K562 (cell line): Measurements from ENCODE around the gene APOL2. TPM values are rescaled to one million over a fixed set of nuclear protein-coding genes. Genes with fewer than 3 reads are reported as not detected.

Source experiments
- ATAC-seq: fragments of 200-7000 bp; cut with Tn5 transposase; 3 replicates; pipeline ENCODE4 v1.9.1; 2020; ENCODE audit warnings: moderate library complexity
- BruUV-seq: library from RNA; stranded (reverse); fragments of 400-500 nt; replicated peaks from 2 replicates; lab custom pipeline; 2021; lab: Mats Ljungman, UMichigan
- CTCF ChIA-PET: fragments of 300-600 bp; formaldehyde crosslinking; extraction: SDS; loops from one replicate; lab custom pipeline; 2021; ENCODE audit warnings: low intra/inter-chr PET ratio; lab: Yijun Ruan, JAX
- POLR2A ChIA-PET: fragments of 300-600, 350-650 bp; sonication (Branson Sonifier 250); formaldehyde crosslinking; extraction: SDS; loops from one replicate; lab custom pipeline; 2021; ENCODE audit warnings: antibody characterized with exemption, inconsistent platforms; lab: Yijun Ruan, JAX
- DNase-seq, 4 experiments: peaks; one replicate each; pipeline versions ENCODE4 v3.0.0 to v3.0.0-alpha.2; 2011 to 2018; ENCODE audit warnings: low spot score in 3 of 4, mixed read lengths in 3 of 4; ENCODE audit errors: extremely low read depth in 1 of 4
- FAIRE-seq: peaks from 2 replicates; lab custom pipeline; 2011; peaks lifted over from hg19 to GRCh38; lab: Jason Lieb, UNC
- H2AFZ ChIP-seq: 2 replicates; pipeline ENCODE4 v1.6.0; 2011; ENCODE audit warnings: low read depth, low read length, control low read depth, inconsistent platforms
- H3K27ac ChIP-seq: fragments of 200-600 bp; 3 replicates; pipeline ENCODE4 v1.8.0; 2011; ENCODE audit warnings: low read depth, mild to moderate bottlenecking, control low read depth, inconsistent platforms, low read length, moderate library complexity, mixed read lengths; ENCODE audit errors: extremely low read depth
- H3K27me3 ChIP-seq, 2 experiments: fragments of 300-600 bp in 1 of 2; 2 replicates in 1 of 2; 3 replicates in 1 of 2; pipeline versions ENCODE4 v1.6.0 to v1.8.0; 2011; ENCODE audit warnings: inconsistent platforms in 2 of 2, low read length in 2 of 2, mild to moderate bottlenecking in 1 of 2, mixed read lengths in 1 of 2, moderate library complexity in 1 of 2; ENCODE audit not compliant: control insufficient read depth in 2 of 2, insufficient read depth in 2 of 2
- H3K36me3 ChIP-seq: fragments of 300-600 bp; 3 replicates; pipeline ENCODE4 v1.8.0; 2011; ENCODE audit warnings: mild to moderate bottlenecking, low read length, inconsistent platforms; ENCODE audit not compliant: control insufficient read depth, insufficient read depth
- H3K4me1 ChIP-seq, 2 experiments: fragments of 200-600 bp in 1 of 2; replicated peaks in 1 of 2; 2 replicates in 1 of 2; 3 replicates in 1 of 2; pipeline versions ENCODE4 v1.5.1 to v1.8.0; 2011; ENCODE audit warnings: inconsistent platforms in 2 of 2, low read length in 2 of 2, mild to moderate bottlenecking in 1 of 2, mixed read lengths in 1 of 2, moderate library complexity in 1 of 2; ENCODE audit not compliant: control insufficient read depth in 2 of 2, insufficient read depth in 2 of 2
- H3K4me2 ChIP-seq: 2 replicates; pipeline ENCODE4 v1.6.1; 2011; ENCODE audit warnings: low read length, control low read depth, inconsistent platforms, mixed read lengths; ENCODE audit not compliant: insufficient read depth
- H3K4me3 ChIP-seq: fragments of 200-600 bp; sonication (generic), shearing (Covaris generic); 2 replicates; pipeline ENCODE4 v1.5.1; 2016; ENCODE audit warnings: control low read depth, inconsistent platforms
- H3K79me2 ChIP-seq: fragments of 200-600 bp; 3 replicates; pipeline ENCODE4 v1.8.0; 2011; ENCODE audit warnings: low read length, inconsistent platforms; ENCODE audit not compliant: control insufficient read depth, insufficient read depth
- H3K9ac ChIP-seq, 2 experiments: 2 replicates each; pipeline versions ENCODE4 v1.6.0 to v1.6.1; 2011; ENCODE audit warnings: low read depth in 2 of 2, low read length in 2 of 2, control low read depth in 1 of 2, inconsistent platforms in 1 of 2, mild to moderate bottlenecking in 1 of 2, mixed read lengths in 1 of 2; ENCODE audit not compliant: insufficient read depth in 1 of 2
- H3K9me1 ChIP-seq: one replicate; pipeline ENCODE4 v1.6.0; 2011; ENCODE audit warnings: inconsistent platforms, mild to moderate bottlenecking, low read length, moderate library complexity; ENCODE audit not compliant: control insufficient read depth, insufficient read depth
- H3K9me3 ChIP-seq: replicated peaks from 2 replicates; pipeline ENCODE4 v1.5.1; 2011; ENCODE audit warnings: low read depth, low read length, inconsistent platforms; ENCODE audit not compliant: control insufficient read depth, insufficient read depth
- H4K20me1 ChIP-seq: replicated peaks from 2 replicates; pipeline ENCODE4 v1.6.1; 2011; ENCODE audit warnings: low read length, inconsistent platforms, mixed read lengths; ENCODE audit not compliant: control insufficient read depth, insufficient read depth
- CBX3 ChIP-seq, 2 experiments: IDR thresholded peaks; 1 replicate in 1 of 2; 2 replicates in 1 of 2; pipeline ENCODE4 v1.6.1; 2012; ENCODE audit warnings: inconsistent platforms in 2 of 2, low read length in 2 of 2, borderline replicate concordance in 1 of 2, control low read depth in 1 of 2
- HLTF ChIP-seq: fragments of 450-650 bp; IDR thresholded peaks from 2 replicates; pipeline ENCODE4 v1.6.1; 2016
- NUFIP1 ChIP-seq: fragments of 450-650 bp; IDR thresholded peaks from 2 replicates; pipeline ENCODE4 v1.6.1; 2018; ENCODE audit not compliant: partially characterized antibody
- TRIM28 ChIP-seq: fragments of 450-650 bp; IDR thresholded peaks from 2 replicates; pipeline ENCODE4 v1.6.1; 2017
- WGBS: fragments of 100-300 bp; shearing (Covaris generic); methylation state at CpG from one replicate; pipeline ENCODE4 v1.1.6; 2016; ENCODE audit warnings: low coverage, mixed read lengths; ENCODE audit not compliant: insufficient coverage; ENCODE audit errors: missing lambda C conversion rate; 5-methylcytosine and 5-hydroxymethylcytosine counted together
- in situ Hi-C: fragments of 300-500 bp; cut with MboI; formaldehyde crosslinking; loops from 4 replicates; pipeline ENCODE4 v1.15.0; 2018; ENCODE audit warnings: inconsistent platforms, mixed read lengths
- intact Hi-C: fragments of 100-400 bp; cut with micrococcal nuclease; formaldehyde crosslinking; loops from 2 replicates; pipeline ENCODE4 v1.14.2; 2022
- polyA plus RNA-seq, 8 experiments: library from polyadenylated mRNA; depleted of rRNA in 4 of 8; stranded (reverse) in 5 of 8; unstranded in 3 of 8; fragments of >200 nt; fragmentation: Nextera tagmentation in 2 of 8; fragmentation: Illumina TruSeq in 1 of 8; extraction: Ambion mirVana in 2 of 8; extraction: Trizol in 1 of 8; gene quantifications; 2 replicates each; pipeline versions ENCODE4 v1.2.1 to v1.2.3, GENCODE V29; 2011 to 2014; ENCODE audit warnings: inconsistent platforms in 1 of 8, missing spikeins in 1 of 8
- total RNA-seq, 7 experiments: library from RNA; depleted of rRNA in 6 of 7; stranded (reverse); fragments of >200 nt in 6 of 7; fragmentation: Illumina TruSeq in 2 of 7; extraction: Trizol in 2 of 7; gene quantifications; 2 replicates each; pipeline versions ENCODE4 v1.2.1 to v1.2.3, GENCODE V29; 2011 to 2021; ENCODE audit warnings: low replicate concordance in 1 of 7
- TF ChIP-seq, protein P1 (sequence below): fragments of 450-650 bp; IDR thresholded peaks from 2 replicates; pipeline ENCODE4 v1.6.1; 2016; ENCODE audit warnings: antibody characterized with exemption
- TF ChIP-seq, protein P2 (sequence below): fragments of 450-650 bp; IDR thresholded peaks from 2 replicates; pipeline ENCODE4 v1.6.1; 2018; ENCODE audit warnings: mild to moderate bottlenecking, low read depth; ENCODE audit not compliant: partially characterized antibody

The APOL2 gene
- total and polyA plus RNA-seq, 9 of the 15 experiments (the other 6 are each of a cell fraction or from before 2014, with no cell fraction given): 2.7 to 10.6 (median 8.9) TPM

DNA sequence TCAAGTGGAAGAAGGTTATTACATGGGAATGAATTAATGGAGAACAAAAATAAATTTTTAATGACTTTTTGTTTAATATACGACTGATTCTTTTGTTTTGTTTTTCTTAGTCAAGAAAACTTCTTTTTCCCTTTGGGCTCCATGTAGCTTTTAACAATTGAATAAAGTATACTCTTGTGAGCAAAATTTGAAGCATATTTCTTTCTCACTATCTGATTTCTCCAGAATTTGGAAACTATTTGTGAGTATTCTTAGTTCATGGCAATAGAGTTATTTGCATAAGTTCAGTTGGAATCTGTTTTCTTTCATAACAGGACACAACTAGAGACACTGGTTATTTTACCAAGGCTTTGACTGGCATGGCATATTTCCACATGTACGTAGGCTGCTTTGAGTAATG, 9.8 kb upstream of the APOL2 start:
- Histone ChIP-seq H3K9ac (no peak overlapping the region), H3K4me1 (peaks cover 8 to 12% of the 10 kb centered on the region in 2 experiments; a peak in 3 of 5 replicates), H3K36me3 (no peaks in the 10 kb centered on the region), H4K20me1 (no peaks in the 10 kb centered on the region), H3K79me2 (peaks cover 11% of the 10 kb centered on the region), H3K4me2 (no peak overlapping the region), H3K4me3 (no peak overlapping the region), H3K27ac (no peak overlapping the region), H3K9me3 (peaks cover 3% of the 10 kb centered on the region; the same call in 1 of the 2 replicates), H3K9me1 (no peaks in the 10 kb centered on the region), H3K27me3 (no peaks in the 10 kb centered on the region), H2AFZ (no peak overlapping the region)
- FAIRE-seq: no peak
- TF ChIP-seq, protein P1, sequence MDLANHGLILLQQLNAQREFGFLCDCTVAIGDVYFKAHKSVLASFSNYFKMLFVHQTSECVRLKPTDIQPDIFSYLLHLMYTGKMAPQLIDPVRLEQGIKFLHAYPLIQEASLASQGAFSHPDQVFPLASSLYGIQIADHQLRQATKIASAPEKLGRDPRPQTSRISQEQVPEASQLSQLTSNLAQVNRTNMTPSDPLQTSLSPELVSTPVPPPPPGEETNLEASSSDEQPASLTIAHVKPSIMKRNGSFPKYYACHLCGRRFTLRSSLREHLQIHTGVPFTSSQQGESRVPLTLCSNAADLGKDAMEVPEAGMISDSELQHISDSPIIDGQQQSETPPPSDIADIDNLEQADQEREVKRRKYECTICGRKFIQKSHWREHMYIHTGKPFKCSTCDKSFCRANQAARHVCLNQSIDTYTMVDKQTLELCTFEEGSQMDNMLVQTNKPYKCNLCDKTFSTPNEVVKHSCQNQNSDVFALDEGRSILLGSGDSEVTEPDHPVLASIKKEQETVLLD: no peak
- TF ChIP-seq CBX3 (IDR thresholded peaks at IDR 0.05; ENCODE audit: borderline replicate concordance in 1 of 2, low read length in 2 of 2) (peak in 1 of 2 experiments; percentile 72; a peak in 2 of 3 replicates), TRIM28 (peak; percentile 28; the same call in 1 of the 2 replicates), NUFIP1 (no peak), HLTF (no peak)
- TF ChIP-seq, protein P2, sequence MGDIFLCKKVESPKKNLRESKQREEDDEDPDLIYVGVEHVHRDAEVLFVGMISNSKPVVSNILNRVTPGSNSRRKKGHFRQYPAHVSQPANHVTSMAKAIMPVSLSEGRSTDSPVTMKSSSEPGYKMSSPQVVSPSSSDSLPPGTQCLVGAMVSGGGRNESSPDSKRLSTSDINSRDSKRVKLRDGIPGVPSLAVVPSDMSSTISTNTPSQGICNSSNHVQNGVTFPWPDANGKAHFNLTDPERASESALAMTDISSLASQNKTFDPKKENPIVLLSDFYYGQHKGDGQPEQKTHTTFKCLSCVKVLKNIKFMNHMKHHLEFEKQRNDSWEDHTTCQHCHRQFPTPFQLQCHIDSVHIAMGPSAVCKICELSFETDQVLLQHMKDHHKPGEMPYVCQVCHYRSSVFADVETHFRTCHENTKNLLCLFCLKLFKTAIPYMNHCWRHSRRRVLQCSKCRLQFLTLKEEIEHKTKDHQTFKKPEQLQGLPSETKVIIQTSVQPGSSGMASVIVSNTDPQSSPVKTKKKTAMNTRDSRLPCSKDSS: peak; percentile 36
- no TSS peak for BruUV-seq
- ChIA-PET POLR2A (interaction anchor here (1.4 kb wide), 1 partner anchor 9 kb away, joined by 3 read pairs; no protein-coding TSS in a partner anchor), CTCF (no interaction called here)
- intact Hi-C loops: no loop called here
- DNase-seq: no peak
- WGBS: 63% methylated on average over 2 of the region's 2 CpGs
- no peak for ATAC-seq
- in situ Hi-C loops: no loop called here
